GM20000 (cell line): ENCODE data around the gene DCST2.
A peak's percentile ranks its signal among the peaks of the same experiment; 100 is the strongest.

Source experiments
- DNase-seq: peaks from one replicate; pipeline ENCODE4 v3.0.0; 2012; ENCODE audit warnings: low spot score
- TF ChIP-seq, protein P1 (sequence below): IDR thresholded peaks from 2 replicates; pipeline ENCODE4 v1.5.1; 2012; ENCODE audit warnings: mild to moderate bottlenecking, control low read depth; ENCODE audit errors: extremely low read depth, missing control alignments

The DCST2 gene

DNA sequence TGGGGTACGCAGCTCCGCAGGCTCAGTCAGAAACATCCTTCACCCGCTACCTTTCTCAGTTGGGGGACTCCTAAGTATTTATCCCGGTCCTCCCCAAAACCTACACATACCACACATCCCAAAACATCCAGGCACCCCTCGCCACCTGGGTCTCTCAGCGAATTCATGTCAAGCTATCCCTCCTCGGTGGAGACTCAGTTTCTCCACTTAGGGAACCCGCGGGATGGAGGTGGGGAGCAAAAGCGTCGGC, 32.2 kb downstream of the DCST2 start:
- DNase-seq, result no peak
- TF ChIP-seq, protein P1, sequence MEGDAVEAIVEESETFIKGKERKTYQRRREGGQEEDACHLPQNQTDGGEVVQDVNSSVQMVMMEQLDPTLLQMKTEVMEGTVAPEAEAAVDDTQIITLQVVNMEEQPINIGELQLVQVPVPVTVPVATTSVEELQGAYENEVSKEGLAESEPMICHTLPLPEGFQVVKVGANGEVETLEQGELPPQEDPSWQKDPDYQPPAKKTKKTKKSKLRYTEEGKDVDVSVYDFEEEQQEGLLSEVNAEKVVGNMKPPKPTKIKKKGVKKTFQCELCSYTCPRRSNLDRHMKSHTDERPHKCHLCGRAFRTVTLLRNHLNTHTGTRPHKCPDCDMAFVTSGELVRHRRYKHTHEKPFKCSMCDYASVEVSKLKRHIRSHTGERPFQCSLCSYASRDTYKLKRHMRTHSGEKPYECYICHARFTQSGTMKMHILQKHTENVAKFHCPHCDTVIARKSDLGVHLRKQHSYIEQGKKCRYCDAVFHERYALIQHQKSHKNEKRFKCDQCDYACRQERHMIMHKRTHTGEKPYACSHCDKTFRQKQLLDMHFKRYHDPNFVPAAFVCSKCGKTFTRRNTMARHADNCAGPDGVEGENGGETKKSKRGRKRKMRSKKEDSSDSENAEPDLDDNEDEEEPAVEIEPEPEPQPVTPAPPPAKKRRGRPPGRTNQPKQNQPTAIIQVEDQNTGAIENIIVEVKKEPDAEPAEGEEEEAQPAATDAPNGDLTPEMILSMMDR, result no peak

DNA sequence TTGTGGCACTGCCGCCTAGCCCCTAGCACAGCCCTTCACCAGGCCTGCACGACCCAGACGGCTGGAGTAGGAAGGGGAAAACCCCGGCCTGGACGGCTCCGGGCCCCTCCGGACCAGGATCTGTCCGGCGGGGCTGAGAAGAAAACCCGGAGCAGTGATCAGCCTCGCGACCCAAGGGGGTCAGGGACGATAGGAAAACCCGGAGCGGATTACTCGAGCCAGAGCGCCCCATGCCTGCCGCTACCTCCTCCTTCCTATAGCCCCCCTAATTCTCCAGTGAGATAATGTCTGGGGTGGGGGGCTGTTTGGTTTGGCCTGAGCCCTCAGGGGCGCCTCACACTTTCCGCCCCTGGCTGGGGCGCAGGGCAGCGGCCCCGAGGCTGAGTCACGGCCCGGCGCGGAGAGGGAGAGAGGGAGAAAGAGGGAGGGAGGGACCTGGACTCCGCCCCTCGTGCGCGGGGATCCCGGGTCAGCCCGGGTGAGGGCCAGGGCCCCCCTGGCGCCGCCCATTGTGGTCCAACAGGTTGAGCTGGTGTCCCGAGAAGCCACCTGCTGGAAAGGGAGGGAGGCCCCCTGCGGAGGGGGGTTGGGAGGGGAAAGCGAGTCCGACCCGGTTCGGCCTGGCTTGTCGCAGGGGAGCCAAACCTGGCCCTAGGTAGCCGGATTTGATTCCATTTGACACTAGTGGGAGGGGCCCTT, 32.7 kb downstream of the DCST2 start:
- TF ChIP-seq, protein P1, result no peak
- DNase-seq, result peak; percentile 90

DNA sequence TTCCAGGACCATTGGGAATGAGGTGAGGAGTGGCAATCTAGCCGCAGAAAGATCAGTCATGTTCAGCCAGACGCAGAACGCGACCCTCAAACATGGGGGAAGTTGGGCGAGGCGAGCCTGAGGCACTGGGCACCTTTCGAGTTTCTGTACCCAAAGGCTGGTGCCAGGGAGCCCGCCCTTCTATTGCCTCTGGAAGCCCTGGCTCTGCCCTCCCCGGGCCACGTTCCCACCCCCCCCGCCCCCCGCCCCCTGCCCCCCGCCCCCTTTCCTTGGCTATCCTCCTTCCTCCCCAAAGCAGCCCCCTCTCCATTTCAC, 33.2 kb downstream of the DCST2 start:
- TF ChIP-seq, protein P1, result no peak
- no peak for DNase-seq

DNA sequence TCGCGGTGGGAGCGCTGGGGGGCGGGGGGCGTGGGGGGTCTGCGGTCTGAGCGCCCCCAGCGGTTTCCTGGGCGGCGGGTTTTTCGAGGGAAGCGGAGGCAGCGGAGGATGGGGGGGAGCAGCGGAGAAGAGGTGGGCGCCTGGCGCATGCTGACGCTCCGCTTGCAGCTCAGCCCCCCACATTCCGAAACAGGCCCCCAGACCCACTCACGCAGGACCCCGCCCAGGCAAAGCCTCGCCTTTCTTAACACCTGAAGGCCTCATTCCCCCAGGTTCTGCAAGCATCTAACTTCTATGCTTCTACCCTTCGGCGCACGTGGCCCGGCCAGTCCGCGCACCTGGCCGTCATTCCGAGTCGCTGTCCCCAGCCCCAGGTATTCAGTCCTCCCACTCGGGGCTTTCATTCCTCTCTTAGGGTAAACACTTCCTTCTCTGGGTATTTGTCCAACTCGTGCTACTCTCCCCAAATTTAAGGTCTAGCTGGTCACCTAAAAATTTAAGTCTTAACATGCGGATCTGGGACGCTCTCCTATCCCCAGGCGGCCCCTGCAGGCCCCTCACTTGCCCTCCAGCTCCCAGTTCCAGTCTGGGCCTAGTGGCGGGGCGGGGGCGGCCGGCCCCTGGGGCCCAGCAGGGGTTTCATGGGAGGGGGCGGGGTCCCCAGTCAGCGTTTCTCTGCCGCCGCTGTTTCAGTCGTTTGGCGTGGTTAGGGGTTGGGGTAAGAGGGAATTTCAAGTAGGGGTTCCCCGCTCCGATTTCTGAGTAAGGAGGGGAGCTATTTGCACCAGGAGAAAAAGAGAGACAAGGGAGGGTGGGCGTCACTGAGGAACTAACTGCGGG, 33.8 kb downstream of the DCST2 start:
- peak; percentile 82 for DNase-seq

DNA sequence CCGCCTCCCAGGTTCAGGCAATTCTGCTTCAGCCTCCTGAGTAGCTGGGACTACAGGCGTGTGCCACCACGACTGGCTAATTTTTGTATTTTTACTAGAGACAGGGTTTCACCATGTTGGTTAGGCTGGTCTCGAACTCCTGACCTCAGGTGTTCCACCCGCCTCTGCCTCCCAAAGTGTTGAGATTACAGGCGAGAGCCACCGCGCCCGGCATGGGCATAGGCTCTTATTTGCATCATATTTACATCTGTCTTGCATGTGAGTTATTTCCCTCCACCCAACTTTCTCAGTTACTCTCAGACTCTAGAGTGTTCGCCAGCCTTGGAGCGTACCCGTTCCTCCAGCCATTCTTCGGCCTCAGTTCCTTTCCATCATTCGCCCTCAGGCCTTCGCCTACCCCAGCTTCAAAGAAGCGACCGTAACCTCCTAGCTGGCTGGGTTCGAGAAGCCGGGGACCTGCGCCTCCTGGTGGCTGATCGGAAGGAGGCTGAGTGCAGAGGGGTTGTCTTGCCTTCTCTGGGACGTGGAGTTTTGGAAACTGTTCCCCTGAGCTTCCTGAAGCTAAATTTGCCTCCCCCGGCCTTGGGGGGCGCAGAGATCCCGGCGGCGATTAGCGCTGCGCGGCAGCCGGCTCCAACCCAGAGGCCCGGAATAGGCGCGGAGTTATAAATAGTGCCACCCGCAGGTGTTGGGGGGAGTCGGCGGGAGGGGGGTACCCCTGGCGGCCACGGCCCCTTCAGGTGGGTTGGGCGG, 34.6 kb downstream of the DCST2 start:
- peak; percentile 78 for DNase-seq
- TF ChIP-seq, protein P1, result peak; percentile 65

More for the DNA sequence above, 33.8 kb downstream of the DCST2 start:
- TF ChIP-seq, protein P1, result no peak

DNA sequence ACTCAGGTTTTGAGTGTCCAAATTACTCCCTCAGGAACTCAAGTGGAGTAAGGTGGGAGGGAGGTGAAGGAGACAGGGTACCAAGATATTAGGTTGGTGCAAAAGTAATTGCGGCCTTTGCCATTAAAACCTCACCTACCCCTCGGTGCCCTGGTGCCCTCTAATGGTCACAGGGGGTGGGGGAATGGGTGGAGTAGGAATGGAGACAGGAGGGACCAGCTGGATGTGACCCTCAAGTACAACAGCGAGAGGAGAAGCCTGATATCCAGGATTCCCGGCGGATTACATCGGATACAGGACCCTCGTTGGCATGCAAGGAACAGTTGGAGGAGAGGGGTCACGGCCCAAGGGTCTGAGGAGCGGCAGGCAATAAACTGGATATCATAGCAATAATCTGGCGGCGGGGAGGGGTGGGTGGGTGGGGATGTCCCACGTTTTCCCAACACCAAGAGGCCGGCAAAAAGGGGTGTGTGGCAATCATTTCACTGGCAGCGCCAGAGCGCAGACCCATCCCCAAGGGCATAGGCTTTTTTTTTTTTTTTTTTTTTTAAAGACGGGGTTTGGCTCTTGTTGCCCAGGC, 35.3 kb downstream of the DCST2 start:
- no peak for DNase-seq
- TF ChIP-seq, protein P1, result peak; percentile 7
